ENCODE results near the gene CFAP298.

- TF ChIP-seq CTCF (IDR thresholded peaks at IDR 0.05) (no peak), POLR2A (IDR thresholded peaks at IDR 0.05) (no peak)
These were observed 39.4 kb downstream of the CFAP298 start for GRCh38 chr21:32572574-32573420.

Data from lower leg skin (tissue), 3 donors.